GM23248 (cell line): Measurements from ENCODE around the gene H19. TPM values are rescaled to one million over a fixed set of nuclear protein-coding genes. Genes with fewer than 3 reads are reported as not detected.

Source experiments
- DNase-seq: peaks from one replicate; pipeline ENCODE4 v3.0.0-alpha.2; 2015
- H2AFZ ChIP-seq: fragments of 200-600 bp; sonication (generic); 2 replicates; pipeline ENCODE4 v1.6.1; 2016; ENCODE audit warnings: antibody characterized with exemption
- H3F3A ChIP-seq: fragments of 200-600 bp; sonication (generic); 2 replicates; pipeline ENCODE4 v1.6.1; 2016; ENCODE audit warnings: mild to moderate bottlenecking, antibody characterized with exemption, mixed run types; ENCODE audit not compliant: insufficient read depth
- H3K27ac ChIP-seq: fragments of 200-600 bp; sonication (generic); 2 replicates; pipeline ENCODE4 v1.5.1; 2016; ENCODE audit warnings: mild to moderate bottlenecking
- H3K27me3 ChIP-seq: fragments of 200-600 bp; sonication (generic); replicated peaks from 2 replicates; pipeline ENCODE4 v1.6.1; 2016; ENCODE audit warnings: mild to moderate bottlenecking; ENCODE audit not compliant: insufficient read depth
- H3K36me3 ChIP-seq: fragments of 200-600 bp; sonication (generic); 2 replicates; pipeline ENCODE4 v1.6.1; 2016; ENCODE audit warnings: low read depth, mild to moderate bottlenecking
- H3K4me1 ChIP-seq: fragments of 200-600 bp; sonication (generic); 2 replicates; pipeline ENCODE4 v1.6.1; 2016; ENCODE audit warnings: mild to moderate bottlenecking; ENCODE audit not compliant: insufficient read depth
- H3K4me2 ChIP-seq: fragments of 200-600 bp; sonication (generic); one replicate; pipeline ENCODE4 v1.6.1; 2016; ENCODE audit warnings: mild to moderate bottlenecking; ENCODE audit not compliant: unreplicated experiment
- H3K4me3 ChIP-seq: fragments of 200-600 bp; sonication (generic); 2 replicates; pipeline ENCODE4 v1.5.1; 2016; ENCODE audit warnings: mild to moderate bottlenecking
- H3K79me2 ChIP-seq: fragments of 200-600 bp; sonication (generic); 2 replicates; pipeline ENCODE4 v1.6.1; 2016; ENCODE audit warnings: mild to moderate bottlenecking; ENCODE audit not compliant: insufficient read depth
- H3K9ac ChIP-seq: fragments of 200-600 bp; sonication (generic); 2 replicates; pipeline ENCODE4 v1.6.1; 2016; ENCODE audit warnings: mild to moderate bottlenecking
- H3K9me2 ChIP-seq: fragments of 200-600 bp; sonication (generic); 2 replicates; pipeline ENCODE4 v1.6.1; 2016; ENCODE audit warnings: mixed run types, mild to moderate bottlenecking, moderate library complexity; ENCODE audit not compliant: insufficient read depth
- H3K9me3 ChIP-seq: fragments of 200-600 bp; sonication (generic); one replicate; pipeline ENCODE4 v1.6.1; 2017; ENCODE audit warnings: low read depth
- H4K20me1 ChIP-seq: fragments of 200-600 bp; sonication (generic); 2 replicates; pipeline ENCODE4 v1.6.0; 2016; ENCODE audit not compliant: insufficient read depth
- EZH2 ChIP-seq: fragments of 200-600 bp; sonication (generic); IDR thresholded peaks from 2 replicates; pipeline ENCODE4 v1.6.1; 2018; ENCODE audit warnings: antibody characterized with exemption, mild to moderate bottlenecking; ENCODE audit not compliant: insufficient read depth, poor library complexity, severe bottlenecking
- EZH2phosphoT487 ChIP-seq: fragments of 200-600 bp; sonication (generic); IDR thresholded peaks from 2 replicates; pipeline ENCODE4 v1.6.1; 2018; ENCODE audit warnings: antibody characterized with exemption, moderate library complexity, mild to moderate bottlenecking, low read depth; ENCODE audit not compliant: insufficient read depth
- WGBS, 2 experiments: methylation state at CpG; one replicate each; pipeline ENCODE4 v1.1.6; 2015 to 2017; ENCODE audit warnings: low lambda C conversion rate in 2 of 2, low coverage in 1 of 2; ENCODE audit errors: missing lambda C conversion rate in 2 of 2; 5-methylcytosine and 5-hydroxymethylcytosine counted together
- in situ Hi-C: fragments of 300-500 bp; cut with MboI; formaldehyde crosslinking; loops from 2 replicates; pipeline ENCODE4 v1.15.0; 2020
- polyA plus RNA-seq: library from polyadenylated mRNA; unstranded; fragments of >200 nt; fragmentation: Nextera tagmentation; extraction: Ambion mirVana; gene quantifications from 2 replicates; pipeline ENCODE4 v1.2.1, GENCODE V29; 2016
- total RNA-seq: library from RNA; depleted of rRNA; stranded (reverse); fragments of >200 nt; shearing (Covaris generic); gene quantifications from 2 replicates; pipeline ENCODE4 v1.2.3, GENCODE V29; 2014

H19 gene
- total and polyA plus RNA-seq, 2 experiments from 2014 or later: 2.2 TPM; not detected in 1

DNA sequence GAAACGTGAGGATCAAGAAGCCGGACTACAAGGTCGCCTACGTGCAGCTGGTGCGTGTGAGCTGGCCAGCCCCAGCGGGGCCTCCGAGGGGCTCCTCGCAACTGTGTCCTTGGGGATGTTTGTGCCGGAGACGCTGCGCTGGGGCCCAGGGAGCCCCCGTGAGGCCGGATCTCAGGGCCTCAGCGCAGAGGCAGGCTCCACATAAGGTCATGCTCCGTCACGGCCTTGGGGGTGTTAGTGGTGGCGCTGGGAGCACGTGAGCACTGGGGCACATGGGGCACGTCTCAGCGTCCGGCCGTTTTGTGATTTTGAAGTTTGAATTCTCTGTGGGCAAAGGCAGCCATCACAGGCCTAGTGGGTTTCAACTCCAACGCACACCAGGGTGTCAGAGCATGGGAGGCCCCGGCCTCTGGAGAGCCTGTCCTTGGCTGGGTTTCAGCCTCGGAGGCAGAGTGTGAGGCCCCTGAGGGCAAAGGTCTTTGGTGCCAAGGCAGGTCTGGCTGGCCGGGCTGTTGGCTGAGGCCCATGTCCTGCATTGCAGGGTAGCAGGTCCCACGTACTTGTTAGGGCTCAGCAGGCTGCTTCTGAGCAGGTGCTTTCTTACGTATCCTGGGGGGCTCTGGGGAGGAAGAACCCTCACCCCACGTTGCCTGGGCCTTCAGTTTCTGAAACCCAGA lies 44.7 kb downstream of the H19 start:
- no peaks in the 10 kb centered on the region for H3K9me3 ChIP-seq
- H3K27ac ChIP-seq: no peak overlapping the region
- H3F3A ChIP-seq: no peaks in the 10 kb centered on the region
- H3K27me3 ChIP-seq: no peaks in the 10 kb centered on the region
- H3K4me1 ChIP-seq: no peaks in the 10 kb centered on the region
- DNase-seq: no peak
- H3K9me2 ChIP-seq: no peaks in the 10 kb centered on the region
- H2AFZ ChIP-seq: no peak overlapping the region
- H3K79me2 ChIP-seq: no peaks in the 10 kb centered on the region
- H3K36me3 ChIP-seq: no peaks in the 10 kb centered on the region
- in situ Hi-C loops: no loop called here
- no peaks in the 10 kb centered on the region for H4K20me1 ChIP-seq
- no peak overlapping the region for H3K9ac ChIP-seq
- WGBS, 2 experiments: no CpG with 5 or more reads among the region's 29 CpGs
- H3K4me2 ChIP-seq: no peak overlapping the region
- no peak overlapping the region for H3K4me3 ChIP-seq
- TF ChIP-seq EZH2 (no peak), EZH2phosphoT487 (no peak)

- no peaks in the 10 kb centered on the region for H4K20me1 ChIP-seq
- H3K27ac ChIP-seq: no peak overlapping the region
- no peak overlapping the region for H3K4me2 ChIP-seq
- H3K79me2 ChIP-seq: no peaks in the 10 kb centered on the region
- in situ Hi-C loops: no loop called here
- H3K27me3 ChIP-seq: no peaks in the 10 kb centered on the region
- no peaks in the 10 kb centered on the region for H3K9me3 ChIP-seq
- no peak for DNase-seq
- H3K4me3 ChIP-seq: no peak overlapping the region
- H3K9me2 ChIP-seq: no peaks in the 10 kb centered on the region
- no peak overlapping the region for H3K9ac ChIP-seq
- H3K36me3 ChIP-seq: no peaks in the 10 kb centered on the region
- no peaks in the 10 kb centered on the region for H3F3A ChIP-seq
- H3K4me1 ChIP-seq: no peaks in the 10 kb centered on the region
- no peak overlapping the region for H2AFZ ChIP-seq
- WGBS, 2 experiments: no CpG with 5 or more reads among the region's 15 CpGs
- TF ChIP-seq EZH2 (no peak), EZH2phosphoT487 (no peak)
These were observed 47.7 kb downstream of the H19 start for GRCh38 chr11:1949922-1950321.

DNA sequence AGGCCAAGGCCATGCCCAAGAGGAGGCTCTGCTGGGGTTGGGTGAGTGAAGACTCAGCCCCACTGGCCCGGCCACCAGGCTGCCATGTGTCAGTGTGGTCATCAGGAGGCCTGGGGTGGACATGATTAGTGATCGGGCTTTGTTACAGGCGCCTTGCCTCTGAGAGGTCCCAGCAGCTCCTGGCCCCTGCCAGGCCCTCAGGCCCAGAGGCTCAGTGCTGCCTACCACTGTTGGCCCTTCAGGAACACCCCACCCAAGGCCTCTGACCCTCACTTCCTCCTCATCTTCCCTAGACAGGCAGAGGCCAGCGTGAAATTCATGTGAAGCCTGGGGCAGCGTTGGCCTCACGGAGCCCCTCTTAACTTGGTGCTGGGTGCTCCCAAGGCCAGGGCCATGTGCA lies 48.3 kb downstream of the H19 start:
- Histone ChIP-seq H3K79me2 (no peaks in the 10 kb centered on the region), H3K4me3 (no peak overlapping the region), H3K4me2 (no peak overlapping the region), H3K9me2 (no peaks in the 10 kb centered on the region), H4K20me1 (no peaks in the 10 kb centered on the region), H3K9me3 (no peaks in the 10 kb centered on the region), H3F3A (no peaks in the 10 kb centered on the region), H3K9ac (no peak overlapping the region), H3K4me1 (no peaks in the 10 kb centered on the region), H3K36me3 (no peaks in the 10 kb centered on the region), H2AFZ (no peak overlapping the region), H3K27ac (no peak overlapping the region), H3K27me3 (no peaks in the 10 kb centered on the region)
- TF ChIP-seq EZH2phosphoT487: no peak
- no peak for DNase-seq
- in situ Hi-C loops: no loop called here
- no CpG with 5 or more reads among the region's 6 CpGs for WGBS, 2 experiments

DNA sequence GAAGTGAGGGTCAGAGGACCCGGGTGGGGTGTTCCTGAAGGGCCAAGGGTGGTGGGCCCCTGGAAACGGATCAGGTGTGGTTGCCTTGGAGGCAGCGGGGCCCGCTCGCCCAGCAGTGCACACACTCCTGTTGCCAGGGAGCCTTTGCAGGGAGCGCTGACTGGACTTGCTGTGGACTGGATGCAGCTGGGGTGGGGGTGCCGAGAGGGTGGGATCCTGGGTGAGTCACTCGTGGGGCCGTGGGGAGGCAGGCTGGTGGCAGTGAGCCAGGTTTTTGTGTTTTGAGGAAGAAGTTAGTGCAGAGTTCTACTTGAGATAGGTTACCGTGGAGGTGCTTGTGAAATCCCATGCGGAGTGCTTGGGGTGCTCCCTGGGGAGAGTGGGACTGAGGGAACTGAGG lies 49.3 kb downstream of the H19 start:
- H3K79me2 ChIP-seq: no peaks in the 10 kb centered on the region
- no peak overlapping the region for H3K9ac ChIP-seq
- no peaks in the 10 kb centered on the region for H3K9me3 ChIP-seq
- no peak overlapping the region for H3K27ac ChIP-seq
- H3K4me1 ChIP-seq: no peaks in the 10 kb centered on the region
- no peak for DNase-seq
- no peaks in the 10 kb centered on the region for H4K20me1 ChIP-seq
- TF ChIP-seq EZH2 (no peak), EZH2phosphoT487 (no peak)
- in situ Hi-C loops: no loop called here
- no peaks in the 10 kb centered on the region for H3K9me2 ChIP-seq
- H3F3A ChIP-seq: no peaks in the 10 kb centered on the region
- H3K4me3 ChIP-seq: no peak overlapping the region
- WGBS, 2 experiments: no CpG with 5 or more reads among the region's 11 CpGs
- H3K27me3 ChIP-seq: no peaks in the 10 kb centered on the region
- no peak overlapping the region for H2AFZ ChIP-seq
- H3K36me3 ChIP-seq: no peaks in the 10 kb centered on the region
- H3K4me2 ChIP-seq: no peak overlapping the region
